Putamen (tissue), 1 donor: ENCODE results near the gene LCP2.

Experiments
- DNase-seq: peaks from one replicate; pipeline ENCODE4 v3.0.0-alpha.2; 2016; ENCODE audit warnings: low spot score

Gene LCP2

GRCh38 chr5:170315154-170315553, 17.6 kb upstream of the LCP2 start:
- peak; percentile 92 for DNase-seq

GRCh38 chr5:170314541-170315095, 17.0 kb upstream of the LCP2 start:
- DNase-seq = no peak

GRCh38 chr5:170313816-170314215, 16.2 kb upstream of the LCP2 start:
- DNase-seq = no peak

- no peak for DNase-seq
Observed at GRCh38 chr5:170313344-170313743, 15.8 kb upstream of the LCP2 start.

- no peak for DNase-seq
Observed at GRCh38 chr5:170312666-170313065, 15.1 kb upstream of the LCP2 start.

- DNase-seq = no peak
Observed at GRCh38 chr5:170312301-170312595, 14.7 kb upstream of the LCP2 start.

GRCh38 chr5:170311511-170312300, 14.1 kb upstream of the LCP2 start:
- no peak for DNase-seq

GRCh38 chr5:170310256-170310926, 12.8 kb upstream of the LCP2 start:
- no peak for DNase-seq

GRCh38 chr5:170308686-170309085, 11.1 kb upstream of the LCP2 start:
- no peak for DNase-seq

- DNase-seq = no peak
Observed at GRCh38 chr5:170307575-170308465, 10.2 kb upstream of the LCP2 start.

GRCh38 chr5:170306381-170306831, 8.8 kb upstream of the LCP2 start:
- DNase-seq = no peak

- no peak for DNase-seq
Observed at GRCh38 chr5:170305646-170306025, 8.1 kb upstream of the LCP2 start.

- DNase-seq = no peak
Observed at GRCh38 chr5:170305016-170305645, 7.6 kb upstream of the LCP2 start.

GRCh38 chr5:170303549-170303948, 6.0 kb upstream of the LCP2 start:
- DNase-seq = no peak

GRCh38 chr5:170302653-170303501, 5.3 kb upstream of the LCP2 start:
- DNase-seq = no peak

- DNase-seq = no peak
Observed at GRCh38 chr5:170301981-170302652, 4.5 kb upstream of the LCP2 start.

GRCh38 chr5:170301149-170301548, 3.6 kb upstream of the LCP2 start:
- no peak for DNase-seq

GRCh38 chr5:170300361-170301013, 2.9 kb upstream of the LCP2 start:
- DNase-seq = no peak

GRCh38 chr5:170296935-170297588, 515 bp downstream of the LCP2 start:
- DNase-seq = no peak
